ENCODE data around the gene DPP8. TPM values are rescaled to one million over a fixed set of nuclear protein-coding genes. Genes with fewer than 3 reads are reported as not detected.
A peak's percentile ranks its signal among the peaks of the same experiment; 100 is the strongest.

Gene DPP8
- total and polyA plus RNA-seq, 2 donors (not counting 3 experiments of a cell fraction or from before 2014, with no cell fraction given): 12.1 to 35.3 TPM

DNA sequence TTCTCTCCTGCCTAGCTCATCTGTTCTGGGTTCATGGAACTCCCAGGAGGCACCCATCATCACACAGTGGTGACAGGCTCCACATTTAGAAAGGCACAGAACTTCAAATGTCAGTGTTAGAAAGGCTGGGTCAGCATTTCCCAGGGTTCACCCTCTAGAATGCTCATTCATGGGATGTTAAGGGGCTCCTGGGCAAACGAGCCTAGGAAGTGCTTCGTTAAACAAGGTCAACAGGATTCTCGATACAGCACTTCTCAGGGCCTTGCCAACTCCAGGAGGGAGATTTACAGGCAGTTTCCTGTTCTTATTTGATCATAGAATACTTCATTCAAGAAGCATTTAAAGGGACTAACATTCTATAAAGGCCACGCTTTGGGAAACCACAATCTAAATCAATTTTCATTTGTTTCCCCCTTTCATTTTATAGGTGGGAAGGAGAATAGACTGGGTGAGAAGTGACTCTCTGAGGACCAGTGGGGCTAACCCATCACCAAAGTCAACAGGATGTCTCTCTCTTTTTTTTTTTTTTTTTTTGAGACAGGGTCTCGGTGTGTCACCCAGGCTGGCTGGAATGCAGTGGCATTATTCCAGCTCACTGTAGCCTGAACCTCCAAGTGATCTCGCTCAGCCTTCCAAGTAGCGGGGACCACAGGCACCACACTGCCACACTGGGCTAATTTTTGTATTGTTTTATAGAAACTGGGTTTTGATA, 109.0 kb downstream of the DPP8 start:
- Histone ChIP-seq H3K27ac (ENCODE audit: insufficient read depth, low read depth, low read length) (no peak overlapping the region), H4K20me1 (replicated peaks; ENCODE audit: control insufficient read depth, extremely low read depth, insufficient read depth, low read length) (no peaks in the 10 kb centered on the region), H3K27me3 (ENCODE audit: control insufficient read depth in 2 of 2, insufficient read depth in 2 of 2, low read length in 2 of 2) (peaks cover 4 to 25% of the 10 kb centered on the region in 2 experiments), H3K4me3 (replicated peaks in 1 of 3; ENCODE audit: insufficient read depth in 1 of 3, low read depth in 1 of 3, low read length in 3 of 3) (no peak overlapping the region), H3K36me3 (ENCODE audit: control insufficient read depth in 2 of 2, extremely low read depth in 1 of 2, insufficient read depth in 2 of 2, low read length in 2 of 2) (no peaks in the 10 kb centered on the region), H3K9me3 (replicated peaks; ENCODE audit: control insufficient read depth, insufficient read depth, low read length) (no peaks in the 10 kb centered on the region), H3K9me1 (replicated peaks; ENCODE audit: control insufficient read depth, extremely low read depth, insufficient read depth, low read length) (no peaks in the 10 kb centered on the region), H3K9ac (replicated peaks; ENCODE audit: extremely low read depth, insufficient read depth, low read length) (no peak overlapping the region), H3K4me1 (ENCODE audit: control insufficient read depth, extremely low read depth, insufficient read depth, low read length) (no peaks in the 10 kb centered on the region), H3K79me2 (ENCODE audit: control insufficient read depth, insufficient read depth, low read length) (no peaks in the 10 kb centered on the region), H3K4me2 (ENCODE audit: insufficient read depth, low read length) (no peak overlapping the region), H2AFZ (ENCODE audit: low read depth, low read length) (no peak overlapping the region)
- no peak for FAIRE-seq
- no TSS peak for BruUV-seq (replicated peaks)
- TF ChIP-seq JUN (IDR thresholded peaks at IDR 0.05; ENCODE audit: borderline replicate concordance, insufficient read depth, insufficient read length, low read depth) (no peak), POLR2A (IDR thresholded peaks at IDR 0.05; ENCODE audit: low read depth, low read length) (no peak), EZH2 (IDR thresholded peaks at IDR 0.05; ENCODE audit: borderline replicate concordance, low read depth, low read length, severe bottlenecking) (no peak), MYC (IDR thresholded peaks at IDR 0.05; ENCODE audit: low read depth, low read length) (no peak), GATA2 (IDR thresholded peaks at IDR 0.05; ENCODE audit: insufficient read depth, insufficient read length, low read depth, low read length) (no peak), FOS (IDR thresholded peaks at IDR 0.05; ENCODE audit: borderline replicate concordance, insufficient read depth, low read length) (no peak)
- TF ChIP-seq, protein P1, sequence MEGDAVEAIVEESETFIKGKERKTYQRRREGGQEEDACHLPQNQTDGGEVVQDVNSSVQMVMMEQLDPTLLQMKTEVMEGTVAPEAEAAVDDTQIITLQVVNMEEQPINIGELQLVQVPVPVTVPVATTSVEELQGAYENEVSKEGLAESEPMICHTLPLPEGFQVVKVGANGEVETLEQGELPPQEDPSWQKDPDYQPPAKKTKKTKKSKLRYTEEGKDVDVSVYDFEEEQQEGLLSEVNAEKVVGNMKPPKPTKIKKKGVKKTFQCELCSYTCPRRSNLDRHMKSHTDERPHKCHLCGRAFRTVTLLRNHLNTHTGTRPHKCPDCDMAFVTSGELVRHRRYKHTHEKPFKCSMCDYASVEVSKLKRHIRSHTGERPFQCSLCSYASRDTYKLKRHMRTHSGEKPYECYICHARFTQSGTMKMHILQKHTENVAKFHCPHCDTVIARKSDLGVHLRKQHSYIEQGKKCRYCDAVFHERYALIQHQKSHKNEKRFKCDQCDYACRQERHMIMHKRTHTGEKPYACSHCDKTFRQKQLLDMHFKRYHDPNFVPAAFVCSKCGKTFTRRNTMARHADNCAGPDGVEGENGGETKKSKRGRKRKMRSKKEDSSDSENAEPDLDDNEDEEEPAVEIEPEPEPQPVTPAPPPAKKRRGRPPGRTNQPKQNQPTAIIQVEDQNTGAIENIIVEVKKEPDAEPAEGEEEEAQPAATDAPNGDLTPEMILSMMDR (IDR thresholded peaks at IDR 0.05; ENCODE audit: extremely low read depth in 1 of 2, insufficient read depth in 1 of 2, low read depth in 1 of 2, low read length in 2 of 2): no peak
- DNase-seq (ENCODE audit: low read depth, low spot score): peak; percentile 26
- intact Hi-C loops (cut with micrococcal nuclease): no loop called here
- ChIA-PET CTCF (interaction anchor here (3.1 kb wide), 1 partner anchor 8 kb away, joined by 18 read pairs; no protein-coding TSS in a partner anchor), POLR2A (no interaction called here)
- dilution Hi-C loops (cut with MboI; ENCODE audit: extremely low pct_ligation_motif_present, low sequenced_read_pairs): no loop called here

All from endothelial cell of umbilical vein (primary cell).